ENCODE measurements around the gene MAP4K2. TPM values are rescaled to one million over a fixed set of nuclear protein-coding genes. Genes with fewer than 3 reads are reported as not detected.
A peak's percentile ranks its signal among the peaks of the same experiment; 100 is the strongest.

The MAP4K2 gene
- polyA plus RNA-seq, 1 of the 3 experiments (the other 2 are of a cell fraction), result 20.0 TPM

GRCh38 chr11:64759722-64760719 lies 43.0 kb downstream of the MAP4K2 start, which contains the start of gene PYGM:
Gene PYGM (minus strand): TSS chr11:64759974. CDS start chr11:64759898, 76 bp downstream.
- ChIA-PET CTCF (interaction anchor here (0.5 to 2.0 kb wide), 8 partner anchors 8 to 110 kb away, joined by 3 to 8 read pairs (median 5); partner anchors contain the start of gene RASGRP2), POLR2A (interaction anchor here (0.7 to 1.7 kb wide), 4 partner anchors 17 to 71 kb away, joined by 3 to 7 read pairs (median 4); partner anchors contain the start of gene SF1)
- Histone ChIP-seq H3K4me1 (ENCODE audit: control insufficient read depth in 1 of 2, insufficient read depth in 2 of 2, low read depth in 1 of 2, low read length in 1 of 2) (peaks cover 19 to 23% of the 10 kb centered on the region in 2 experiments; a peak in 3 of 4 replicates), H3K4me3 (ENCODE audit: low read depth in 2 of 2, low read length in 1 of 2) (no peak within 1 kb of the TSS), H2AFZ (ENCODE audit: low read depth) (no peak within 1 kb of the TSS), H4K20me1 (ENCODE audit: insufficient read depth) (peaks cover 26% of the 10 kb centered on the region), H3K36me3 (replicated peaks in 1 of 2; ENCODE audit: control insufficient read depth in 1 of 2, insufficient read depth in 2 of 2, low read length in 1 of 2) (peaks cover 16 to 28% of the 10 kb centered on the region in 2 experiments), H3K27me3 (ENCODE audit: insufficient read depth) (no peaks in the 10 kb centered on the region), H3K9me2 (no peaks in the 10 kb centered on the region), H3K27ac (ENCODE audit: low read depth in 2 of 2, low read length in 1 of 2) (peak within 1 kb of the TSS in 1 of 2 experiments; percentile 18; a peak in 3 of 4 replicates), H3K9ac (no peak within 1 kb of the TSS), H3K9me3 (no peaks in the 10 kb centered on the region), H3K4me2 (no peak within 1 kb of the TSS), H3K79me2 (ENCODE audit: insufficient read depth) (peaks cover 6% of the 10 kb centered on the region; the same call in 1 of the 2 replicates), H3F3A (replicated peaks; ENCODE audit: insufficient read depth) (peaks cover 43% of the 10 kb centered on the region)
- 78% methylated on average over 20 of the region's 24 CpGs for WGBS (ENCODE audit: low lambda C conversion rate)
- TF ChIP-seq TAF1 (IDR thresholded peaks at IDR 0.05; ENCODE audit: borderline replicate concordance, low read depth, low read length), result no peak
- no peak for TF ChIP-seq GATA2 (CRISPR knock-in tag; IDR thresholded peaks at IDR 0.05)
- TF ChIP-seq POLR2AphosphoS5 (IDR thresholded peaks at IDR 0.05; ENCODE audit: low read depth, low read length), result no peak; the same call in 1 of the 2 replicates
- TF ChIP-seq ZBTB33 (IDR thresholded peaks at IDR 0.05; ENCODE audit: borderline replicate concordance, low read depth), result peak; percentile 57; the same call in 1 of the 2 replicates
- TF ChIP-seq NRF1 (IDR thresholded peaks at IDR 0.05; ENCODE audit: low read depth, low read length), result no peak
- no peak for TF ChIP-seq FOXJ3 (CRISPR knock-in tag; IDR thresholded peaks at IDR 0.05)
- TF ChIP-seq FOSL2 (IDR thresholded peaks at IDR 0.05; ENCODE audit: borderline replicate concordance, low read depth), result no peak
- TF ChIP-seq SIN3A (IDR thresholded peaks at IDR 0.05; ENCODE audit: borderline replicate concordance, low read depth, low read length), result no peak
- peak; percentile 60 for DNase-seq

GRCh38 chr11:64759131-64759721 lies 43.8 kb downstream of the MAP4K2 start:
- no peak overlapping the region for H3K9ac ChIP-seq
- H2AFZ ChIP-seq (ENCODE audit: low read depth), result no peak overlapping the region
- H3K27me3 ChIP-seq (ENCODE audit: insufficient read depth), result no peaks in the 10 kb centered on the region
- WGBS (ENCODE audit: low lambda C conversion rate), result 80% methylated on average over 8 of the region's 21 CpGs
- no peak overlapping the region for H3K4me3 ChIP-seq (ENCODE audit: low read depth in 2 of 2, low read length in 1 of 2)
- CTCF ChIA-PET, result interaction anchor here (0.5 to 2.0 kb wide), 4 partner anchors 9 to 109 kb away, joined by 3 to 8 read pairs (median 5); no protein-coding TSS in a partner anchor
- no peaks in the 10 kb centered on the region for H3K9me3 ChIP-seq
- POLR2A ChIA-PET, result interaction anchor here (0.7 to 1.7 kb wide), 3 partner anchors 18 to 37 kb away, joined by 3 to 7 read pairs (median 5); partner anchors contain the start of gene SF1
- H3K27ac ChIP-seq (ENCODE audit: low read depth in 2 of 2, low read length in 1 of 2), result no peak overlapping the region
- H3K79me2 ChIP-seq (ENCODE audit: insufficient read depth), result no peaks in the 10 kb centered on the region
- peaks cover 15 to 23% of the 10 kb centered on the region in 2 experiments; a peak in 3 of 4 replicates for H3K4me1 ChIP-seq (ENCODE audit: control insufficient read depth in 1 of 2, insufficient read depth in 2 of 2, low read depth in 1 of 2, low read length in 1 of 2)
- H3K36me3 ChIP-seq (replicated peaks in 1 of 2; ENCODE audit: control insufficient read depth in 1 of 2, insufficient read depth in 2 of 2, low read length in 1 of 2), result peaks cover 9 to 20% of the 10 kb centered on the region in 2 experiments
- TF ChIP-seq YY1 (IDR thresholded peaks at IDR 0.05; ENCODE audit: low read depth), result no peak
- no peak for TF ChIP-seq RFX5 (IDR thresholded peaks at IDR 0.05; ENCODE audit: low read length)
- TF ChIP-seq SIN3A (IDR thresholded peaks at IDR 0.05; ENCODE audit: borderline replicate concordance, low read depth, low read length), result no peak
- no peak for TF ChIP-seq NRF1 (IDR thresholded peaks at IDR 0.05; ENCODE audit: low read depth, low read length)
- no peaks in the 10 kb centered on the region for H3K9me2 ChIP-seq
- H3K4me2 ChIP-seq, result no peak overlapping the region
- DNase-seq, result peak; percentile 48
- H4K20me1 ChIP-seq (ENCODE audit: insufficient read depth), result peaks cover 18% of the 10 kb centered on the region
- H3F3A ChIP-seq (replicated peaks; ENCODE audit: insufficient read depth), result peaks cover 38% of the 10 kb centered on the region
